Endothelial cell of umbilical vein (primary cell): ENCODE measurements around the gene SLCO3A1. TPM values are rescaled to one million over a fixed set of nuclear protein-coding genes. Genes with fewer than 3 reads are reported as not detected.

ENCODE experiments used
- BruUV-seq: library from RNA; stranded (reverse); fragments of 400-500 nt; replicated peaks from 2 replicates; lab custom pipeline; 2021; lab: Mats Ljungman, UMichigan
- CTCF ChIA-PET: fragments of 300-600, 350-600 bp; sonication (Branson Sonifier 250); formaldehyde crosslinking; loops from one replicate; lab custom pipeline; 2021; ENCODE audit warnings: antibody characterized with exemption, inconsistent platforms; lab: Charles Lee
- POLR2A ChIA-PET: fragments of 300-600, 350-600 bp; sonication (Branson Sonifier 250); formaldehyde crosslinking; loops from one replicate; lab custom pipeline; 2021; ENCODE audit warnings: antibody characterized with exemption, inconsistent platforms; lab: Charles Lee
- DNase-seq: peaks from one replicate; pipeline ENCODE4 v3.0.0-alpha.2; 2011; ENCODE audit warnings: low read depth, low spot score
- FAIRE-seq: peaks from 2 replicates; lab custom pipeline; 2011; peaks lifted over from hg19 to GRCh38; lab: Jason Lieb, UNC
- H2AFZ ChIP-seq: 2 replicates; pipeline ENCODE4 v1.6.0; 2012; ENCODE audit warnings: low read depth, low read length, control low read depth, inconsistent platforms
- H3K27ac ChIP-seq: 2 replicates; pipeline ENCODE4 v1.5.1; 2011; ENCODE audit warnings: low read depth, mild to moderate bottlenecking, control low read depth, low read length, moderate library complexity; ENCODE audit not compliant: insufficient read depth
- H3K27me3 ChIP-seq, 2 experiments: 2 replicates each; pipeline versions ENCODE4 v1.6.0 to v1.6.1; 2011; ENCODE audit warnings: low read length in 2 of 2, mixed read lengths in 1 of 2; ENCODE audit not compliant: control insufficient read depth in 2 of 2, insufficient read depth in 2 of 2
- H3K36me3 ChIP-seq, 2 experiments: 2 replicates in 1 of 2; 3 replicates in 1 of 2; pipeline ENCODE4 v1.5.1; 2011; ENCODE audit warnings: low read length in 2 of 2, mild to moderate bottlenecking in 1 of 2, moderate library complexity in 1 of 2; ENCODE audit not compliant: control insufficient read depth in 2 of 2, insufficient read depth in 2 of 2; ENCODE audit errors: extremely low read depth in 1 of 2
- H3K4me1 ChIP-seq: 3 replicates; pipeline ENCODE4 v1.5.1; 2011; ENCODE audit warnings: mild to moderate bottlenecking, low read length; ENCODE audit not compliant: control insufficient read depth, insufficient read depth; ENCODE audit errors: extremely low read depth
- H3K4me2 ChIP-seq: 2 replicates; pipeline ENCODE4 v1.6.1; 2011; ENCODE audit warnings: low read length, control low read depth, mixed read lengths; ENCODE audit not compliant: insufficient read depth
- H3K4me3 ChIP-seq, 3 experiments: fragments of 200-600 bp in 1 of 3; sonication (generic), shearing (Covaris generic) in 1 of 3; replicated peaks in 1 of 3; 2 replicates each; pipeline ENCODE4 v1.5.1; 2011 to 2016; ENCODE audit warnings: control low read depth in 3 of 3, low read length in 3 of 3, mild to moderate bottlenecking in 2 of 3, inconsistent platforms in 1 of 3, low read depth in 1 of 3, moderate library complexity in 1 of 3; ENCODE audit not compliant: insufficient read depth in 1 of 3
- H3K79me2 ChIP-seq: 2 replicates; pipeline ENCODE4 v1.6.0; 2012; ENCODE audit warnings: low read length, inconsistent platforms; ENCODE audit not compliant: control insufficient read depth, insufficient read depth
- H3K9ac ChIP-seq: replicated peaks from 2 replicates; pipeline ENCODE3; 2011; ENCODE audit warnings: low read length, control low read depth; ENCODE audit not compliant: insufficient read depth; ENCODE audit errors: extremely low read depth
- H3K9me1 ChIP-seq: replicated peaks from 3 replicates; pipeline ENCODE4 v1.6.0; 2011; ENCODE audit warnings: mild to moderate bottlenecking, low read length; ENCODE audit not compliant: control insufficient read depth, insufficient read depth; ENCODE audit errors: extremely low read depth
- H3K9me3 ChIP-seq: replicated peaks from 2 replicates; pipeline ENCODE4 v1.5.1; 2012; ENCODE audit warnings: low read length, inconsistent platforms; ENCODE audit not compliant: control insufficient read depth, insufficient read depth
- H4K20me1 ChIP-seq: replicated peaks from 2 replicates; pipeline ENCODE3; 2011; ENCODE audit warnings: mild to moderate bottlenecking, low read length; ENCODE audit not compliant: control insufficient read depth, insufficient read depth; ENCODE audit errors: extremely low read depth
- CTCF ChIP-seq, 2 donors: IDR thresholded peaks; 1 replicate in 1 of 2; 2 replicates in 1 of 2; pipeline ENCODE4 v1.5.1; 2011; ENCODE audit warnings: low read length in 2 of 2, mild to moderate bottlenecking in 2 of 2, moderate library complexity in 2 of 2, control low read depth in 1 of 2, inconsistent platforms in 1 of 2, low read depth in 1 of 2; ENCODE audit not compliant: insufficient read depth in 1 of 2; ENCODE audit errors: extremely low read depth in 1 of 2
- EZH2 ChIP-seq: IDR thresholded peaks from 2 replicates; pipeline ENCODE4 v1.6.1; 2012; ENCODE audit warnings: borderline replicate concordance, low read depth, mild to moderate bottlenecking, moderate library complexity, low read length, inconsistent platforms; ENCODE audit not compliant: severe bottlenecking
- FOS ChIP-seq: IDR thresholded peaks from 2 replicates; pipeline ENCODE4 v1.6.1; 2011; ENCODE audit warnings: mild to moderate bottlenecking, low read length, moderate library complexity, borderline replicate concordance; ENCODE audit not compliant: insufficient read depth
- GATA2 ChIP-seq: IDR thresholded peaks from 2 replicates; pipeline ENCODE4 v1.7.0; 2011; ENCODE audit warnings: low read depth, mild to moderate bottlenecking, moderate library complexity, mixed read lengths, low read length; ENCODE audit not compliant: insufficient read length, insufficient read depth
- JUN ChIP-seq: IDR thresholded peaks from 2 replicates; pipeline ENCODE4 v1.6.1; 2011; ENCODE audit warnings: borderline replicate concordance, low read depth; ENCODE audit not compliant: insufficient read length, insufficient read depth
- MAX ChIP-seq: IDR thresholded peaks from 2 replicates; pipeline ENCODE4 v1.6.1; 2011; ENCODE audit not compliant: insufficient read depth, insufficient read length
- MYC ChIP-seq: IDR thresholded peaks from one replicate; pipeline ENCODE4 v1.6.1; 2011; ENCODE audit warnings: mild to moderate bottlenecking, low read depth, low read length
- POLR2A ChIP-seq: IDR thresholded peaks from 2 replicates; pipeline ENCODE4 v1.6.1; 2012; ENCODE audit warnings: low read depth, mild to moderate bottlenecking, control low read depth, low read length
- POLR2AphosphoS5 ChIP-seq: IDR thresholded peaks from 2 replicates; pipeline ENCODE4 v1.6.1; 2012; ENCODE audit warnings: low read depth, mild to moderate bottlenecking, control low read depth, low read length, moderate library complexity; ENCODE audit not compliant: insufficient read depth
- dilution Hi-C: fragments of 300-500 bp; cut with MboI; formaldehyde crosslinking; loops from one replicate; pipeline ENCODE4 v1.15.0; 2019; ENCODE audit warnings: low sequenced_read_pairs; ENCODE audit not compliant: extremely low pct_ligation_motif_present
- intact Hi-C: fragments of 100-400 bp; cut with micrococcal nuclease; formaldehyde crosslinking; loops from one replicate; pipeline ENCODE4 v1.10.0; 2022
- polyA plus RNA-seq, 4 experiments: library from polyadenylated mRNA; depleted of rRNA in 3 of 4; stranded (reverse) in 3 of 4; unstranded in 1 of 4; fragments of >200 nt; gene quantifications; 2 replicates each; pipeline versions ENCODE4 v1.2.1 to v1.2.3, GENCODE V29; 2011 to 2012; ENCODE audit warnings: missing spikeins in 1 of 4
- total RNA-seq: library from RNA; stranded (reverse); gene quantifications from 2 replicates; pipeline ENCODE4 v1.2.3, GENCODE V29; 2021

The SLCO3A1 gene
- total and polyA plus RNA-seq, 2 donors (not counting 3 experiments of a cell fraction or from before 2014, with no cell fraction given), result 0.88 to 0.92 TPM

DNA sequence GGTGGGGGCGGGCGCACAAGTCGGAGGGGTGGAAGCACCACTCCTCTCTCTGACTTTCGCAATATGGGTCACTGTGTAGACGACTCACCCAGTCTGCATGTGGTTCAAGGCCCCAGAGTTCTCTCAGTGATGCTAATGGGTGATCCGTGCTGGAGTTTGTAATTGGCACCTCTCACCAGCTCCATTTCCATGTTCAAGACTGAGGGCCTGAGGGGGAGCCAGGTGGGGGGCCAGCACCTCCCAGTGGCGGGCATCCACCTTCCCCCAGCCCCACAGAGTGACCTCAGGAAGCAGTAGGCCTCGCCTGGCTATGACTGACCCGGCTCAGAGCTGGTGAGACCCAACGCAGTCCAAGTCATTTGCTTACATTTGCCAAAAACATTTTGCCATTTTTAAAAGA lies 310.1 kb downstream of the SLCO3A1 start:
- no peak for FAIRE-seq
- TF ChIP-seq POLR2AphosphoS5, result no peak
- no peak for TF ChIP-seq GATA2
- no peak for TF ChIP-seq MAX
- TF ChIP-seq EZH2, result no peak
- no peak for TF ChIP-seq JUN
- no peak for TF ChIP-seq MYC
- no peak for TF ChIP-seq CTCF (IDR thresholded peaks at IDR 0.05; ENCODE audit: extremely low read depth in 1 of 2, insufficient read depth in 1 of 2, low read depth in 1 of 2, low read length in 2 of 2)
- TF ChIP-seq POLR2A, result no peak
- TF ChIP-seq FOS, result no peak
- CTCF ChIA-PET, result no interaction called here

More for the DNA sequence above, 310.1 kb downstream of the SLCO3A1 start:
- Histone ChIP-seq H3K9ac (no peak overlapping the region), H3K9me1 (no peaks in the 10 kb centered on the region), H4K20me1 (no peaks in the 10 kb centered on the region), H3K36me3 (no peaks in the 10 kb centered on the region), H3K4me2 (no peak overlapping the region), H2AFZ (no peak overlapping the region), H3K4me1 (no peaks in the 10 kb centered on the region), H3K27me3 (no peaks in the 10 kb centered on the region), H3K4me3 (no peak overlapping the region), H3K79me2 (no peaks in the 10 kb centered on the region), H3K9me3 (no peaks in the 10 kb centered on the region), H3K27ac (no peak overlapping the region)
- no peak for DNase-seq
- BruUV-seq, result no TSS peak
- dilution Hi-C loops (no loop called here), intact Hi-C loops (no loop called here)
- POLR2A ChIA-PET, result no interaction called here
